Activated T-cell treated with anti-CD3 and anti-CD28 coated beads for 1 hour (primary cell): ENCODE results near the gene CLEC18A.
"Not testable (repeated sequence)": the region's sequence is repeated elsewhere in the genome, so short reads cannot be mapped to it uniquely, and the experiment has no call there.

ENCODE experiments used
- DNase-seq: peaks from one replicate; pipeline ENCODE4 v3.0.0-alpha.2; 2020; ENCODE audit warnings: low read depth

The CLEC18A gene

GRCh38 chr16:69930117-69930776, 20.9 kb upstream of the CLEC18A start:
- DNase-seq, result peak; percentile 15

- DNase-seq, result no peak
These were observed 19.5 kb upstream of the CLEC18A start for GRCh38 chr16:69931631-69932030.

- DNase-seq, result no peak
These were observed 18.9 kb upstream of the CLEC18A start for GRCh38 chr16:69932228-69932627.

GRCh38 chr16:69932691-69933392, 18.3 kb upstream of the CLEC18A start:
- DNase-seq, result no peak

- no peak for DNase-seq
These were observed 17.1 kb upstream of the CLEC18A start for GRCh38 chr16:69934044-69934443.

GRCh38 chr16:69934751-69935150, 16.4 kb upstream of the CLEC18A start:
- DNase-seq, result no peak

GRCh38 chr16:69935278-69935711, 15.8 kb upstream of the CLEC18A start:
- DNase-seq, result no peak

DNA sequence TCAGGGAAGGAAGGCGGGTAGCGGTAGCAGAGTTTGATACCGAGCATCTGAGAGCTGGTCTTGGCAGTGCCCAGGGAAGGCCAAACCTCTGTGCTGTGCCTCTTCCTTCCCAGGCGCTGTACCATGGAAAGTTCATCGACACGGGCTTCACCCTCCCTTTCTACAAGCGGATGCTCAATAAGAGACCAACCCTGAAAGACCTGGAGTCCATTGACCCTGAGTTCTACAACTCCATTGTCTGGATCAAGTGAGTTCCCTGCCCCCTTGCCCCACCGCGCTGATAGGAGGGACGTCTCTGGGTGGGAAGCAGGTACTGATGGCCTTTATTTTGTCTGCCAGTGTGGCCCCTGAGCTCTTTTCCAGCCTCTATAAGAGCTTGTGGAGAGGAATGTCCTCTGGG, 15.4 kb upstream of the CLEC18A start:
- DNase-seq, result no peak

DNA sequence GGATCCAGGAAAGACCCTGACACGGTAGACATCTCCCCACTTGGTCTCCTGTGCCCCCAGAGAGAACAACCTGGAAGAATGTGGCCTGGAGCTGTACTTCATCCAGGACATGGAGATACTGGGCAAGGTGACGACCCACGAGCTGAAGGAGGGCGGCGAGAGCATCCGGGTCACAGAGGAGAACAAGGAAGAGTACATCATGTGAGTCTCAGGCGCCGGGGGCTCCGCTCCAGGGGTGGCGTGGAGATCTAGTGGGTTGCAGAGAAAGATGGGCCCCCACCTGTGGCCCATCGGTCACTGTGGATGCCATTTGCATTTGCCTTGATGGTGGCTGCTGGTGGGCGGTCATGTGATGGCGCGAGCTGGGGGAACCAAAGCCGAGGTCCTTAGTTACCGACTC, 14.9 kb upstream of the CLEC18A start:
- DNase-seq, result no peak

GRCh38 chr16:69936751-69937211, 14.4 kb upstream of the CLEC18A start:
- no peak for DNase-seq

- DNase-seq, result no peak
These were observed 13.6 kb upstream of the CLEC18A start for GRCh38 chr16:69937465-69937951.

DNA sequence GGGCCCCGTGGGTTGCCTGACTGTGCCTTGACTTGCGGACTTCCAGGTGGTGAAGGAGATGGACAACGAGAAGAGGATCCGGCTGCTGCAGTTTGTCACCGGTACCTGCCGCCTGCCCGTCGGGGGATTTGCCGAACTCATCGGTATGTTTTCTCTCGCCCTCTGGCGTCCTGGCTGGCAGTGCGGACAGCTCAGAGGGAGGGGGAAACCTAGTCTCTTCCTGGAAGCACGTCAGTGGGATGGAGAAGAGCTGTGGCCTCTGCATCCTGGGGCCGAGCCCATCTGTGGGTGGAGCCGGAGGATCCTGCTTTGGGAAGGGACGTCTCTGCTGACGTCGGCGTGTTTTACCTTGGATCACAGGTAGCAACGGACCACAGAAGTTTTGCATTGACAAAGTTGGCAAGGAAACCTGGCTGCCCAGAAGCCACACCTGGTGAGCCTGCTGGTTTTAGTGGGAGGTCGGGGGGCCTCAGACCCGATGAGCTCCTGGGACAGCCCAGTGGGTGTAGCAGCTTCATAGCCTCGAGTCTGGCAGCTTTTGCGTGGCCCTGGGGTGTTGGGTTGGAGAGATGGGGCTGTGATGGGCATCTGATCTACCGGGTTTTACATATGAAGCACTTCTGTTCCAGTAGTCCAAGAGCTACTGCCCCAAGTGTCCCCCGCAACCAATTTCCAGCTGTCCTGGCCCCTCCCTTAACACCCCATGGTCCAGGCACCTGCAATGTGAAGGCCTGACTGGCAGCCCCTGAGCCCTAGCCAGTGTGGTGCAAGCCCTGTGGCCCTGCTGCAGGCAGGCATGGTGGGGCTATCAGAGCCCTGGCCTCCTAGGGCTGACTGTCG, 11.9 kb upstream of the CLEC18A start:
- DNase-seq, result no peak

- DNase-seq, result no peak
These were observed 11.1 kb upstream of the CLEC18A start for GRCh38 chr16:69939821-69940585.

DNA sequence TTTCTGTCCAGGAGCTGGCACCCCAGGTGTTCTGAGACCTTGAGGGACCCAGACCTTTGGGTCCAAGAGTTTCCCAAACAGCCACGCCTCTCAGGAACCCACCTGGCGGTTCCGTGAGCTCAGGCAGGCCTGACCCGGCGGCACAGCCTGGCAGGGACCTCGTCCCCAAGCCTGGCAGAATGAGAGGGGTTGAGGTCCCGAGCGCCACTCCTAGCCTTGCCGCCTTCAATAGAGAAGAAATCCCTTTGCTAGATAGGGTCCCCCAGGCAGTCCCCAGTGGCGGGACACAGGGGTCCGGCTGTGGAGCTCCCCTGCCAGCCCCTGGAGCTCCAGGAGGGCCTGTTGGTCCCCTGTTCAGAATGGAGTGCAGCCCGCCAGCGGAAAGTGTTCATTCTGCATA, 10.5 kb upstream of the CLEC18A start:
- DNase-seq, result no peak

GRCh38 chr16:69941251-69942098, 9.7 kb upstream of the CLEC18A start:
- no peak for DNase-seq

DNA sequence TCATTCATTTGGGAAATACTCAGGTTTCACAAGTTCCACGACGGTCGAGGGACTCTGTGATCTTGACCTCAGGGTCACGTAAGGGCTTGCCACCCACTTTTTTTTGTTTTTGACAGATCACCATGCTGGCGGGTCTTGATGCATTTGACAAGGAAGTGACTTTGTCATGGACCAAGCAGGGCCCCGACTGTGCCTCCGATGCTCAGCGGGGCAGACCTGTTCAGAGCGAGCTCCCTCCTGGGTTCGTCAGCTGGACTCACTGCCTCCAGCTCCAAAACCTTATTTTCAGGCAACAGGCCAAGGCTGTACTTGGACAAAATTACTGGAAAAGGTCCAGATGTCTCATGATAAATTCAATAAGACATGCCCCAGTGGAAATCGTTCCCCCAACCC, 9.0 kb upstream of the CLEC18A start:
- no peak for DNase-seq

DNA sequence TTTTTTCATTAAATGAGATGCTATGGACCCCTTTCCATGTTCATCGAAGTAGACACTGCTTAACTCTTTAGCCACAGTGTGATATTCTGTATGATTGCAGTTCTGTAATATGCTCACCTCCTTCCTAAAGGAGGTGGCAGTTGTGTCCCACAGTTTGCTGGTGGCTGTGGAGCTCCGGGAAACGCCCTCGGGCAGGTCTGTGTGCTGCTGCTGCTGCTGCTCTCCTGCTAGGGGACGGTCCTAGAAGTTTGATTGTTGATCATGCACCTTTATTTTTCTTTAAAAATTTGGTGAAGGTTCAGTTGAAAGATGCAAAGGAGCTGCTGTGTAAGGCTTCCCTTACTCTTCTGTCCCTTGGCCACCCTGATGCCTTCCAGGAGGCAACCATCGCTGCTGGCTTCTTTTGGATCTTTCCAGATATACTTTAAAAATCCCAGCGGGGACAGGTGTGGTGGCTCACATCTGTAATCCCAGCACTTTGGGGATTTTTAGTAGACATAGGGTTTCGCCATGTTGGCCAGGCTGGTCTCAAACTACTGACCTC, 8.4 kb upstream of the CLEC18A start:
- no peak for DNase-seq

- not testable (repeated sequence) for DNase-seq
These were observed 7.7 kb upstream of the CLEC18A start for GRCh38 chr16:69943241-69944036.

DNA sequence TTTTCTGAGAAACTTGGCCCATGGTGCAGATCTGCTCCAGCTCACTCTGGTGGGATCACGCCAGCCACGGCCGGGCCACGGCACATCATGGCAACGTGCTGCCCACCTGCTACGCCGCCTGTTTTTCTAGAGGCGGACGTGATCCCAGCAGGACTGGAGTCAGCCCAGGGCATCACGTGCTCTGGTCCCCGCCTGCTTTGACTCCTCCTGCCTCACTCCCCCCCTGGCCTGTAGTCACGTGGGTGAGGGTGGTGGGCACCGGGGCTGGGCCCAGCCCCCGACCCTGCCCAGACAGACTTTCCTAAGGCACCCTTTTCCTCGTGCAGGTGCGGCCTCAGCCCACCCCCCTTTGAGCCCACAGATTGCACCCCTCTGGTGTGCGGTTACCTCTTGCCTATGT, 723 bp upstream of the CLEC18A start:
- DNase-seq, result not testable (repeated sequence)

DNA sequence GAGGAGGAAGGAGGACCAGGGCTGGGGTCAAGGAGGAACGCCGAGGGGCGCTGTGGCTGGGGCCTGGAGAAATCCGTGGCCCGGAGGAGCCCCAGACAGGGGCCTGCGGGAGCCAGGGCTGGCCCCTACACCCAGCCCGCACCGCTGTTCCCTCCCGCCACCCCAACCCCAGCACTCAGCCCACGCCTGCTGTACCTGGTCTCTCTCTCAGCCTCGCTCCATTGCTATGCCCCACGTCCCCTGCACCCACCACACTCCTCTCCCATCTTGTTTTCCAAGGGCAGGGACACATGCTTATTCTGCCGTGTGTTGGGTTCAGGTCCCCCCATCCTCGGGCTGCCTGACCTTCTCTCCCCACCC, 518 bp downstream of the CLEC18A start:
- not testable (repeated sequence) for DNase-seq
